C4-2B (cell line): Measurements from ENCODE around the gene AHNAK.

ENCODE experiments used
- H3K27ac ChIP-seq: fragments of 450-650 bp; 2 replicates; pipeline ENCODE4 v1.5.1; 2017
- CTCF ChIP-seq: fragments of 450-650 bp; conservative IDR thresholded peaks from 2 replicates; pipeline ENCODE4 v1.5.1; 2017; ENCODE audit warnings: mild to moderate bottlenecking
- ZFX ChIP-seq: fragments of 450-650 bp; IDR thresholded peaks from 2 replicates; pipeline ENCODE4 v1.6.1; 2017

Gene AHNAK

DNA sequence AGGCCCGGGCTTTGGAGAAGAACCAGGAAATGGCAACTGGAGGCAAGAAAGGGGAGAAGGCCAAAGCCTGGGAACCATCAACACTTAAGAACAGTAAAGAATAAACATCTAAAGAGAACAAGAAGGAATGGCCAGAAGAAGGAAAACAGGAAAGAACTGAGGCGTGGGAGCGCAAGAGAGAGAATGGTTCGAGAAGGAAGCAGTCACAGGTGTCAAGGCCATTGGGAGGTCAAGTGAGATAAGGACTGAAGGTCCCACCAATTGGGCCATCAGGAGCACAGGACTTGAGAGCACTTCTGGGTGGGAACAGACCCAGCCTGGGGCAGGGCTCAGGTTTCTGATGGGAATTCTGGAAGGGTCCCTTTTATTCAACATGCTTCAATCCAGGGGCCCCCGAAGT, 128.5 kb downstream of the AHNAK start:
- TF ChIP-seq ZFX (no peak), CTCF (no peak)
- no peak overlapping the region for H3K27ac ChIP-seq

DNA sequence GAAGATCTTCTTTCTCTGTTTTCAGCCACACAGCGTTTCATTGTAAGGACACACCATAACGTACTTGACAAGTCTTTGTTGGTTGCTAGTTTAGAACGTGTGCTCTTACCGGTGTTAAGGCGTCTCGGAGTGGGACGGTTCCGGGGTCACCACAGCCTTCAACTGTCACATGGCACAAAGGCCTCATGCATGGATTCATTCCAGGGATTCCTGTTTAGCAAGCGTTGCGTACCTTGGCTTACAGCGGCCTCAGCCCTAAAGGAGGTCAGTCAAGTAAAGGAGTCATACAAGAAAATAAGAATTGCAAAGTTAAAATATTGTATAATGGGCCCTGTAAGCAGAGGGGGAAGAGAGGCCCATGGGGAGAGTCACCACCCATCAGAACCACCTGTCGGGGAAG, 130.0 kb downstream of the AHNAK start:
- TF ChIP-seq ZFX = no peak
- TF ChIP-seq CTCF = no peak
- no peak overlapping the region for H3K27ac ChIP-seq

DNA sequence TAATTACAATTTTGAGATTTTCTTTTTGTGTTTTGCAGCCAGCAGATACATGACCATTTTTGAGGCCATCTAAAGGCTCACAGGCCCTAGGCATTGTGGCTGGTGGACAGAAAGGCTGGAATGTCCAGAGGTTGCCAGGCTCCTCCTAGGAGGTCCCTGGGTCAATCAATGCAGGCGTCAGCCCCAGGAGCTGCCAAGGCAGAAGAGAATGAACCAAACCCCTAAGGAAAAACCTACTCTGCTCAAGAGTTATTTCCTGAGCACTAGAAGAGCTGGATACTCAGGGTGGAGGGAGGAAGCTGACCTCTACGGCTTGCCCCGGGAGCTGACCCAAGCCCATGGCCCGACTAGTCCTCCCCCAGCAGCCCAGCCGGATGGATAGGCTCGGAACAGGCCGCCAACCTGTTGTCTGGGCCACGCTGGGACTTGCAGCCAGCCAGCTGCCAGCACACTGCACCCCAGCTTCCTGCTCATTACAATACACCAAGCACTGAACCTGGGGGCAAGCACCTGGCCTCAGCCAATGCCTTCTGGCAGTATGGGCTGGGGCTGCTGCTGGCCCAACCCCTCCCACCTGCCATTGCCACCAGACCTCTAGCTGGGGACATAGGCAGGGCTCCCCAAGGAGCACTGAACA, 133.4 kb downstream of the AHNAK start:
- no peak overlapping the region for H3K27ac ChIP-seq
- TF ChIP-seq CTCF = no peak
- no peak for TF ChIP-seq ZFX

- H3K27ac ChIP-seq = no peak overlapping the region
- TF ChIP-seq CTCF = no peak
- no peak for TF ChIP-seq ZFX
Measured at GRCh38 chr11:62411524-62411923, 135.1 kb downstream of the AHNAK start.

DNA sequence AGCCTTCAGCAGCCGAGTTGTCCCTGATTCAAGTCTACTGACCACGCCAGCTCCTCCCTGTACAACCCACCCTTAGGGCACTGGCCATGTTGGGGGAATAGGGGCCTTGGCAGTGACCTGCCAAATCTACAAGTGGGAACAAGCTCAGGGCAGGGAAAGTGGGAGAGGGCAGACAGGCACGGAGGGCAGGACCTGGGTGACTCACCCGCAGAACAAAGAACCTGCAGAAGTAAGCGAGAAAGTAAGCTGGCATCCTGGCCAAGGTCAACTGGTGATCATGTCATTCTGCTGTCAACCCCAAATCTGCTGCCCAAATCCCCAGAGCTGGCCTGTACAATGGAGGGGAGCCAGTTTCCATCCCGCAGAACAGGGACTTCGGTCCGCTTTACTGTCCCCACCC, 135.6 kb downstream of the AHNAK start:
- TF ChIP-seq ZFX (no peak), CTCF (no peak)
- no peak overlapping the region for H3K27ac ChIP-seq

DNA sequence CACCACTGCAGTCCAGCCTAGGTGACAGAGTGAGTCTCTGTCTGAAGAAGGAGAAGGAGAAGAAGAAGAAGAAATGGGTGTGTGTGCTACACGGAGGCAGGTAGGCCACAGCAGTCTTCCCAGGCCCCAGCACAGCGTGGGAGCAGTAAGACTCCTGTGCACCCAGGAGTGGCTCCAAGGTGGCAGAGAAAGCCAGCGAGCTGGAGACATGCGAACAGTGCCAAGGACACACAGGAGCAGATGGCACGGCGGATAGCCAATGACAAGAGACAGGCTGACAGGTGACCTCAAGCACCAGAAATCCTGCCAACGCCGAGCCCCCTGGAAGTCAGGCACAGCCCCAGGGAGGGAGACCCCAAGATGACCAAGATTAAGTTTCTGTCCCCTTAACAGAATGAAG, 136.8 kb downstream of the AHNAK start:
- no peak for TF ChIP-seq ZFX
- TF ChIP-seq CTCF = no peak
- no peak overlapping the region for H3K27ac ChIP-seq

DNA sequence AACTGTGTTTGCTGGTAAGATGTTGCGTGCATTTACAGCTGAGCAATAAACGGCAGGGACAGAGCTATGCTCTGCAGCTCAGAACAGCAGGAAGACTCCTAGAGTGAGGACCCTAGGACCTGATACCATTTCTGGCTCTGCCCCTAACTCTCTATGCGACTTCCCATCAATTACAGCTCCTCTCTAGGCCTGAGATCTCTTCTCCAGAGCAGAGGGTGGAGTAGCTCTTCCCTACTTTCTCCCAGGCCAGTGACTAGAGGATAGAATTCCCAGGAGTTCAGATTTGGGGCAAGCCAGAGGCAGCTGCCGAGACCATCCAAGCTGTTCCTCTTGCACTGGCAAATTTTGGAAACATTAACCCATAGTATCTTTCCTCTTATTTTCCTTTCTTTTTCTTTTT, 140.6 kb downstream of the AHNAK start:
- TF ChIP-seq ZFX (no peak), CTCF (no peak)
- no peak overlapping the region for H3K27ac ChIP-seq
